Measurements from ENCODE around the gene HMBS. TPM values are rescaled to one million over a fixed set of nuclear protein-coding genes. Genes with fewer than 3 reads are reported as not detected.
"Not testable (repeated sequence)": the region's sequence is repeated elsewhere in the genome, so short reads cannot be mapped to it uniquely, and the experiment has no call there.

Gene HMBS
- polyA plus RNA-seq, 4 donors: 18.4 to 45.3 (median 20.5) TPM

DNA sequence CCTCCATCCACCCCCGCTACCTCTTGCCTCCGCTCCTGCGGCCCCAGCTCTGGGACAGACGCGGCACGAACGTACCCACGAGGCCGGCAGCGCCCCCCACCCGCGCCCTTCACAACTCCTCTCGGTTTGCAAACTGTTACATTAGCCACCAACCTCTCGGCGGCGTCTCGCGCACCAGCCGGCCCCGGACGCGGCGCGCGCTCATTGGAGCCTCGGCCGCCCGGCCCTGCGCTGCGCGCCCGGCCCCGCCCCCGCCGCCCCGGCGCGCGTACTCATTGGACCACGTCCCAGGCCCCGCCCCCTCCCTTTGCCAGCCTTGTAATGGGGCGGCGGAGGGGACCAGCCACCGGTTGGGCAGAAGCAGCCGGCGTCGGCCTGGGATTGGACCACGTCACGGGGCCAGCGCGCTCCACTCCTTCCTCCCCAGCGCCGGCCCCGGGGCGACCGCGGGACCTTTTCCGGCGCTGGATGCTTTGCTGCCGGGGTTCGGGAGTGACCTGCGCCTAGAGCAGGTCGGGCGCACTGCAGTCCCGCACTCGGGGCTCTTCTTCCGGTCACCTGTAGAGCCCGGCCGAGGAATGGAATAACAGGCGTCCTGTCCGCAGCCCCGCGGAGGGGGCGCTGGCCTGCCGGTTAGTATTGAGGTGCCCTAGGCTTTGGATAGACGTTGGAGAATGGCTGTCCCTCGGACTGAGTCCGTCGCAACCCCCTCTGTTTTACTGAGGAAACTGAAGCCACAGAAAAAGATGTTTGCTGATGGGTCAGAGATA, 27.5 kb upstream of the HMBS start, which contains the start of gene HYOU1:
HYOU1 (minus strand) TSS at position 206 of the 770 bp plus-strand sequence. CDS start 1,045 bp downstream, outside the sequence.
- no peaks in the 10 kb centered on the region for H3K27me3 ChIP-seq (ENCODE audit: control insufficient read depth in 3 of 3, insufficient read depth in 3 of 3, low read length in 3 of 3)
- no peaks in the 10 kb centered on the region for H3K9me3 ChIP-seq (ENCODE audit: control insufficient read depth in 2 of 2, insufficient read depth in 1 of 2, low read depth in 1 of 2, low read length in 1 of 2)
- H3K4me1 ChIP-seq (ENCODE audit: control insufficient read depth in 3 of 3, insufficient read depth in 2 of 3, low read depth in 1 of 3, low read length in 2 of 3): peaks cover 0 to 8% (median 2%) of the 10 kb centered on the region in 3 donors
- DNase-seq (peak; percentile 98 to 99), FAIRE-seq (no peak)
- peak within 1 kb of the TSS; percentile 89 to 97 (median 91) for H3K27ac ChIP-seq (ENCODE audit: low read depth in 1 of 3, low read length in 2 of 3)
- peaks cover 6 to 33% (median 16%) of the 10 kb centered on the region in 3 donors for H3K36me3 ChIP-seq (ENCODE audit: control insufficient read depth in 3 of 3, insufficient read depth in 2 of 3, low read depth in 1 of 3, low read length in 3 of 3)
- 0 to 1% (median 0%) methylated on average over 41 to 79 of the region's 79 CpGs for WGBS, 3 donors
- H3K4me3 ChIP-seq (ENCODE audit: low read depth in 1 of 3, low read length in 3 of 3): peak within 1 kb of the TSS; percentile 91 to 96 (median 93)

DNA sequence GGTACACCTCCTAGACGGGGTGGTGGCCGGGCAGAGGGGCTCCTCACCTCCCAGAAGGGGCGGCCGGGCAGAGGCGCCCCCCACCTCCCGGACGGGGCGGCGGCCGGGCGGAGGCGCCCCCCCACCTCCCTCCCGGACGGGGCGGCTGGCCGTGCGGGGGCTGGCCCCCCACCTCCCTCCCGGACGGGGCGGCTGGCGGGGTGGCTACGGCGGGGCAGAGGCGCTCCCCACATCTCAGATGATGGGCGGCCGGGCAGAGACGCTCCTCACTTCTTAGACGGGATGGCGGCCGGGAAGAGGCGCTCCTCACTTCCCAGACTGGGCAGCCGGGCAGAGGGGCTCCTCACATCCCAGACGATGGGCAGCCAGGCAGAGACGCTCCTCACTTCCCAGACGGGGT, 25.6 kb upstream of the HMBS start:
- FAIRE-seq; H3K27ac ChIP-seq (ENCODE audit: low read depth in 1 of 3, low read length in 2 of 3); DNase-seq; H3K4me3 ChIP-seq (ENCODE audit: low read depth in 1 of 3, low read length in 3 of 3); H3K9me3 ChIP-seq (ENCODE audit: control insufficient read depth in 2 of 2, insufficient read depth in 1 of 2, low read depth in 1 of 2, low read length in 1 of 2); H3K27me3 ChIP-seq (ENCODE audit: control insufficient read depth in 3 of 3, insufficient read depth in 3 of 3, low read length in 3 of 3); H3K4me1 ChIP-seq (ENCODE audit: control insufficient read depth in 3 of 3, insufficient read depth in 2 of 3, low read depth in 1 of 3, low read length in 2 of 3): not testable (repeated sequence)
- WGBS, 3 donors: 88 to 92% (median 92%) methylated on average over 16 to 31 of the region's 35 CpGs
- H3K36me3 ChIP-seq (ENCODE audit: control insufficient read depth in 3 of 3, insufficient read depth in 2 of 3, low read depth in 1 of 3, low read length in 3 of 3): peaks cover 2 to 19% (median 8%) of the 10 kb centered on the region in 3 donors

DNA sequence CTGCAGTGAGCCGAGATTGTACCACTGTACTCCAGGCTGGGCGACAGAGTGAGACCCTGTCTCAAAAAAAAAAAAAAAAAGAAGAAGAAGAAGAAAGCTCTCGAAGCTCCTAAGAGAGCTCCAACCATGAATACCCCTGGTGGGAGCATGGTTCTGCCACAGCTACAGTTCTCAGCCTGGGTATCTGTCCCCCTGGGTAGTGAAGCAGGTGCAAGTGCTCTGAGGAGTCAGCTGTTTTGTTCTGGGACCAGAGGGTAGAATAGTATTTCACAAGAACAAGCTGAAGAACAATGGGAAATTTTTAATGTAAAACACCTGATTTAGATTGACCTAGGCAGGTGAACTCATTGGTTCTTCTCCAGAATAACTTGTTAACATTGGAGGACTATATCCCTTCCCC, 23.4 kb upstream of the HMBS start:
- WGBS, 3 donors: 91 to 98% (median 95%) methylated on average over 3 of the region's 3 CpGs
- FAIRE-seq (no peak), DNase-seq (no peak)
- Histone ChIP-seq H3K27ac (ENCODE audit: low read depth in 1 of 3, low read length in 2 of 3) (no peak overlapping the region), H3K4me1 (ENCODE audit: control insufficient read depth in 3 of 3, insufficient read depth in 2 of 3, low read depth in 1 of 3, low read length in 2 of 3) (no peaks in the 10 kb centered on the region), H3K9me3 (ENCODE audit: control insufficient read depth in 2 of 2, insufficient read depth in 1 of 2, low read depth in 1 of 2, low read length in 1 of 2) (no peaks in the 10 kb centered on the region), H3K27me3 (ENCODE audit: control insufficient read depth in 3 of 3, insufficient read depth in 3 of 3, low read length in 3 of 3) (no peaks in the 10 kb centered on the region), H3K36me3 (ENCODE audit: control insufficient read depth in 3 of 3, insufficient read depth in 2 of 3, low read depth in 1 of 3, low read length in 3 of 3) (peaks cover 0 to 9% (median 2%) of the 10 kb centered on the region in 3 donors), H3K4me3 (ENCODE audit: low read depth in 1 of 3, low read length in 3 of 3) (no peak overlapping the region)

DNA sequence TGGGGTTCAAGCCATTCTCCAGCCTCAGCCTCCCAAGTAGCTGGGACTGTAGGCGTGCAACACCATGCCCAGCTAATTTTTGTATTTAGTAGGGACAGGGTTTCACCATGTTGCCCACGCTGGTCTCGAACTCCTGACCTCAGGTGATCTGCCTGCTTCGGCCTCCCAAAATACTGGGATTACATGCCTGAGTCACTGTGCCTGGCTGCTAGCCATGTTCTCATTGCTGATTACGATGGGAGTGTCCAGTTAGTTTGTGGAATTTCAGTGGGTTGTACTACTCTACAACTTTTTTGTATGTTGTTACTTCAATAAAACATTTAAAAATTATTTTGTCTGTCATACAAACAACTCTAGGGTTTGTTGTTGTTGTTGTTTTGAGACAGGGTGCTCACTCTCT, 21.9 kb upstream of the HMBS start:
- no peak overlapping the region for H3K27ac ChIP-seq (ENCODE audit: low read depth in 1 of 3, low read length in 2 of 3)
- 47 to 64% (median 62%) methylated on average over 5 of the region's 5 CpGs for WGBS, 3 donors
- DNase-seq: no peak
- no peaks in the 10 kb centered on the region for H3K9me3 ChIP-seq (ENCODE audit: control insufficient read depth in 2 of 2, insufficient read depth in 1 of 2, low read depth in 1 of 2, low read length in 1 of 2)
- H3K27me3 ChIP-seq (ENCODE audit: control insufficient read depth in 3 of 3, insufficient read depth in 3 of 3, low read length in 3 of 3): no peaks in the 10 kb centered on the region
- peaks cover 0 to 9% (median 2%) of the 10 kb centered on the region in 3 donors for H3K36me3 ChIP-seq (ENCODE audit: control insufficient read depth in 3 of 3, insufficient read depth in 2 of 3, low read depth in 1 of 3, low read length in 3 of 3)
- peaks cover 0 to 4% (median 0%) of the 10 kb centered on the region in 3 donors for H3K4me1 ChIP-seq (ENCODE audit: control insufficient read depth in 3 of 3, insufficient read depth in 2 of 3, low read depth in 1 of 3, low read length in 2 of 3)
- no peak for FAIRE-seq
- H3K4me3 ChIP-seq (ENCODE audit: low read depth in 1 of 3, low read length in 3 of 3): no peak overlapping the region

DNA sequence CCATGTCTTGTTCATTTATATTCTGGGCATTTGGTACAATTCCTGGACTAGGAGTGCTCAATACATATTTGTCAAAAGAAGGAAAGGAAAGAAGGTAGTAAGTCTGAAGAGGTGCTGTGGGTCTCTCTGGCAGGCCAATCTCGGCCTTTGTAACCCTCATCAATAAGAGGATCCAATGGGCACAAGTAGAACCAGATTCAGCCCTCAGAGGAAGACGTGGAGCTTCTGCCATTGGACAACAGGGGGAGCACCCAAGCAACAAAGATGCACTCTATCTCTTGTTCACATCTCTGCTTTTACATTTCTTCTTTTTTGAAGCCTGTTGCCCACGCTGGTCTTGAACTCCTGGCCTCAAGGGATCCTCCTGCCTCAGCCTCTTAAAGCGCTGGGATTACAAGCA, 19.3 kb upstream of the HMBS start:
- peak; percentile 40 to 58 for DNase-seq
- 43 to 57% (median 49%) methylated on average over 4 of the region's 4 CpGs for WGBS, 3 donors
- Histone ChIP-seq H3K27me3 (ENCODE audit: control insufficient read depth in 3 of 3, insufficient read depth in 3 of 3, low read length in 3 of 3) (no peaks in the 10 kb centered on the region), H3K4me3 (ENCODE audit: low read depth in 1 of 3, low read length in 3 of 3) (no peak overlapping the region), H3K27ac (ENCODE audit: low read depth in 1 of 3, low read length in 2 of 3) (no peak overlapping the region), H3K4me1 (ENCODE audit: control insufficient read depth in 3 of 3, insufficient read depth in 2 of 3, low read depth in 1 of 3, low read length in 2 of 3) (peaks cover 0 to 9% (median 0%) of the 10 kb centered on the region in 3 donors), H3K36me3 (ENCODE audit: control insufficient read depth in 3 of 3, insufficient read depth in 2 of 3, low read depth in 1 of 3, low read length in 3 of 3) (peaks cover 0 to 13% (median 4%) of the 10 kb centered on the region in 3 donors), H3K9me3 (ENCODE audit: control insufficient read depth in 2 of 2, insufficient read depth in 1 of 2, low read depth in 1 of 2, low read length in 1 of 2) (no peaks in the 10 kb centered on the region)
- no peak for FAIRE-seq

DNA sequence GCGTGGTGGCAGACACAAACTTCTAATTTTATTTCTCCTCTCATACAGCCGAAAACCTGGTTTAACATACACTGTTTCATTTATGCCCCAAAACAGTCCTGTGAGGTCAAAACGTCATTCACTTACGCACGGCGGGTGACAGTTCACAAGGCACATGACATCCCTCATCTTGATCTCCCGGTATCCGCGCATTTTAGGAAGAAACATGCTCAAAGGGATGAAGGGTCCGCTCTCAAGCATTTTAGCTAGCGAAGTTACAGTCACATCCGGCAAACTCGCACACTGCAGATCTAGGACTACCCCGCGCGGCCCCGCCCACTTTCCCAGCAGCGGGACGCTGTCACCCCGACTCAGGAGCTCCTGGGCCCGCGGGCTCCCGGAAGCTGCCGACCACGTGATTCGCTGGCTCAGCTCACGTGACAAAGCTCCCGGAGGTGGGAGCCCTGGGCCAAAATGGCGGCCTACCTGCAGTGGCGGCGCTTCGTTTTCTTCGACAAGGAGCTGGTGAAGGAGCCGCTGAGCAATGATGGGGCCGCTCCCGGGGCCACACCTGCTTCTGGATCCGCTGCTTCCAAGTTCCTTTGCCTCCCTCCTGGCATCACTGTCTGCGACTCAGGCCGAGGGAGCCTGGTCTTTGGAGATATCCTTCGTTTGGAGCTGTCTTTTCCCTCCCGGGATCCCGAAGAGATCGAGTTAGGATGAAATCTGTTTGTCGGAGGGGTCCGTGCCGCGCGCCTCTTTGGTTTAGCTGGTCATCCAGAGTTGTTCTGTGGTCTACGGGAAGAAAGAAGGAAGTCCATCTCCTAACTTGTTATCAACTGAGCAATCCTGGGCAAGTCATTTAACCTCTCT, 17.1 kb upstream of the HMBS start, which contains the start of gene VPS11:
VPS11 (plus strand) TSS at position 448 of the 852 bp plus-strand sequence; CDS start at position 454, 6 bp downstream.
- Histone ChIP-seq H3K4me3 (ENCODE audit: low read depth in 1 of 3, low read length in 3 of 3) (peak within 1 kb of the TSS; percentile 47 to 94 (median 78)), H3K36me3 (ENCODE audit: control insufficient read depth in 3 of 3, insufficient read depth in 2 of 3, low read depth in 1 of 3, low read length in 3 of 3) (peaks cover 6 to 33% (median 9%) of the 10 kb centered on the region in 3 donors), H3K9me3 (ENCODE audit: control insufficient read depth in 2 of 2, insufficient read depth in 1 of 2, low read depth in 1 of 2, low read length in 1 of 2) (no peaks in the 10 kb centered on the region), H3K27ac (ENCODE audit: low read depth in 1 of 3, low read length in 2 of 3) (peak within 1 kb of the TSS; percentile 61 to 95 (median 70)), H3K27me3 (ENCODE audit: control insufficient read depth in 3 of 3, insufficient read depth in 3 of 3, low read length in 3 of 3) (no peaks in the 10 kb centered on the region), H3K4me1 (ENCODE audit: control insufficient read depth in 3 of 3, insufficient read depth in 2 of 3, low read depth in 1 of 3, low read length in 2 of 3) (peaks cover 0 to 9% (median 0%) of the 10 kb centered on the region in 3 donors)
- 0% methylated on average over 49 of the region's 49 CpGs for WGBS, 3 donors
- FAIRE-seq: no peak
- peak; percentile 98 for DNase-seq

DNA sequence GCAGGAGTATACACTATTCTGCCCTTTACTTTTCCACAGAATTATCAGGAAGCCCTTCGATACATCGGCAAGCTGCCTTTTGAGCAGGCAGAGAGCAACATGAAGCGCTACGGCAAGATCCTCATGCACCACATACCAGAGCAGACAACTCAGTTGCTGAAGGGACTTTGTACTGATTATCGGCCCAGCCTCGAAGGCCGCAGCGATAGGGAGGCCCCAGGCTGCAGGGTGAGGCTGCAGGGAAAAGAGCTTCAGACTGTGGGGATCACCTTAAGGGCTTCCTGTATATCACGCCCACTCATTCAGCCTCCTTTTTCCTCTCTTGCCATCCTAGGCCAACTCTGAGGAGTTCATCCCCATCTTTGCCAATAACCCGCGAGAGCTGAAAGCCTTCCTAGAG, 6.8 kb upstream of the HMBS start:
- H3K36me3 ChIP-seq (ENCODE audit: control insufficient read depth in 3 of 3, insufficient read depth in 2 of 3, low read depth in 1 of 3, low read length in 3 of 3): peaks cover 19 to 93% (median 26%) of the 10 kb centered on the region in 3 donors
- H3K4me3 ChIP-seq (ENCODE audit: low read depth in 1 of 3, low read length in 3 of 3): no peak overlapping the region
- peak overlapping the region; percentile 18 to 81 (median 79) for H3K27ac ChIP-seq (ENCODE audit: low read depth in 1 of 3, low read length in 2 of 3)
- FAIRE-seq (no peak), DNase-seq (peak; percentile 83 to 90)
- 20 to 67% (median 42%) methylated on average over 11 of the region's 11 CpGs for WGBS, 3 donors
- no peaks in the 10 kb centered on the region for H3K9me3 ChIP-seq (ENCODE audit: control insufficient read depth in 2 of 2, insufficient read depth in 1 of 2, low read depth in 1 of 2, low read length in 1 of 2)
- no peaks in the 10 kb centered on the region for H3K27me3 ChIP-seq (ENCODE audit: control insufficient read depth in 3 of 3, insufficient read depth in 3 of 3, low read length in 3 of 3)
- H3K4me1 ChIP-seq (ENCODE audit: control insufficient read depth in 3 of 3, insufficient read depth in 2 of 3, low read depth in 1 of 3, low read length in 2 of 3): peaks cover 0 to 52% (median 13%) of the 10 kb centered on the region in 3 donors
